MM.1S (cell line): ENCODE results near the gene EIF2S3.

Experiments
- DNase-seq: peaks from one replicate; pipeline ENCODE4 v3.0.0-alpha.2; 2015
- H2AFZ ChIP-seq: fragments of 300-600 bp; sonication (generic); 2 replicates; pipeline ENCODE4 v1.6.0; 2016; ENCODE audit warnings: antibody characterized with exemption, low read length
- H3F3A ChIP-seq: fragments of 300-600 bp; sonication (generic); 2 replicates; pipeline ENCODE4 v1.6.1; 2016; ENCODE audit warnings: mild to moderate bottlenecking, antibody characterized with exemption, low read length, moderate library complexity, mixed read lengths; ENCODE audit not compliant: insufficient read depth
- H3K27ac ChIP-seq: fragments of 300-600 bp; sonication (generic); 2 replicates; pipeline ENCODE4 v1.5.1; 2016; ENCODE audit warnings: mild to moderate bottlenecking, low read length
- H3K27me3 ChIP-seq: fragments of 300-600 bp; sonication (generic); replicated peaks from 2 replicates; pipeline ENCODE4 v1.6.0; 2016; ENCODE audit warnings: low read length; ENCODE audit not compliant: insufficient read depth
- H3K36me3 ChIP-seq: fragments of 300-600 bp; sonication (generic); replicated peaks from 2 replicates; pipeline ENCODE4 v1.6.1; 2016; ENCODE audit warnings: mild to moderate bottlenecking, low read length, mixed read lengths; ENCODE audit not compliant: insufficient read depth
- H3K4me1 ChIP-seq: fragments of 300-600 bp; sonication (generic); 2 replicates; pipeline ENCODE4 v1.6.1; 2016; ENCODE audit warnings: low read length, mixed read lengths
- H3K4me2 ChIP-seq: fragments of 300-600 bp; sonication (generic); 2 replicates; pipeline ENCODE4 v1.6.0; 2016; ENCODE audit warnings: low read depth, low read length
- H3K4me3 ChIP-seq: fragments of 300-600 bp; sonication (generic); 2 replicates; pipeline ENCODE4 v1.5.1; 2016; ENCODE audit warnings: low read length, mixed read lengths
- H3K79me2 ChIP-seq: fragments of 300-600 bp; sonication (generic); 2 replicates; pipeline ENCODE4 v1.6.1; 2016; ENCODE audit warnings: mixed run types, low read length, mixed read lengths
- H3K9ac ChIP-seq: fragments of 300-600 bp; sonication (generic); 2 replicates; pipeline ENCODE4 v1.6.1; 2016; ENCODE audit warnings: low read length, mixed read lengths
- H3K9me2 ChIP-seq: fragments of 300-600 bp; sonication (generic); replicated peaks from 2 replicates; pipeline ENCODE4 v1.6.1; 2016; ENCODE audit warnings: mild to moderate bottlenecking, low read length, mixed read lengths; ENCODE audit not compliant: insufficient read depth
- H3K9me3 ChIP-seq: fragments of 300-600 bp; sonication (generic); replicated peaks from 2 replicates; pipeline ENCODE4 v1.6.1; 2016; ENCODE audit warnings: mild to moderate bottlenecking, low read length, mixed read lengths; ENCODE audit not compliant: insufficient read depth
- H4K20me1 ChIP-seq: fragments of 300-600 bp; sonication (generic); 2 replicates; pipeline ENCODE4 v1.6.1; 2016; ENCODE audit warnings: mild to moderate bottlenecking, low read length, moderate library complexity, mixed read lengths; ENCODE audit not compliant: insufficient read depth
- CTCF ChIP-seq: fragments of 300-600 bp; sonication (generic); IDR thresholded peaks from 2 replicates; pipeline ENCODE4 v1.5.1; 2016; ENCODE audit warnings: antibody characterized with exemption, low read length, mixed read lengths
- EZH2 ChIP-seq: fragments of 300-600 bp; sonication (generic); optimal IDR thresholded peaks from 2 replicates; pipeline ENCODE3; 2017; ENCODE audit warnings: low read depth, mild to moderate bottlenecking, antibody characterized with exemption, low read length, mixed read lengths
- EZH2phosphoT487 ChIP-seq: fragments of 300-600 bp; sonication (generic); IDR thresholded peaks from 2 replicates; pipeline ENCODE4 v1.6.1; 2018; ENCODE audit warnings: antibody characterized with exemption, low read length

The EIF2S3 gene

DNA sequence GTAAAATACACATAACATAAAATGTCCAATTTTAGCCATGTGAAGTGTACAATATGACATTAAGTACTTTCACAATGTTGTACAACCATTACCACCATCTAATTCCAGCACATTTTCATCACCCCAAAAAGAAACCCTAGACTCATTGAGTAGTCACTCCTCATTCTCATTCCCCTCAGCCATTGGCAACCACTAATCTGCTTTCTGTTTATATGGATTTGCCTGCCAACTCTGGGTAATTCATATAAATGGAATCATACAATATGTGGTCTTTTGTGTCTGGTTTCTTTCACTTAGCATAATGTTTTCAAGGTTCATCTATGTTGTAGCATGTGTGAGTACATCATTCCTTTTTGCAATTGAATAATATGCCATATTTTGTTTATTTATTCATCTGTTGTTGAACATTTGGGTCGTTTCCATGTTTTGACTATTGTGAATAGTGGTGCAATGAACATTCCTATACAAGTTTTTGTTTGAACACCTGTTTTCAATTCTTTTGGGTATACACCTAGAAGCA, 43.0 kb downstream of the EIF2S3 start:
- no peaks in the 10 kb centered on the region for H4K20me1 ChIP-seq
- H3K27me3 ChIP-seq, result no peaks in the 10 kb centered on the region
- no peak overlapping the region for H3K27ac ChIP-seq
- no peaks in the 10 kb centered on the region for H3K9me2 ChIP-seq
- no peaks in the 10 kb centered on the region for H3K36me3 ChIP-seq
- H3K9me3 ChIP-seq, result no peaks in the 10 kb centered on the region
- TF ChIP-seq CTCF (no peak), EZH2 (no peak), EZH2phosphoT487 (no peak)
- no peaks in the 10 kb centered on the region for H3K79me2 ChIP-seq
- no peaks in the 10 kb centered on the region for H3F3A ChIP-seq
- no peak overlapping the region for H3K4me3 ChIP-seq
- no peak overlapping the region for H3K9ac ChIP-seq
- no peaks in the 10 kb centered on the region for H3K4me1 ChIP-seq
- DNase-seq, result no peak
- H2AFZ ChIP-seq, result no peak overlapping the region
- no peak overlapping the region for H3K4me2 ChIP-seq

- no peak overlapping the region for H2AFZ ChIP-seq
Measured at GRCh38 chrX:24098932-24099331, 44.2 kb downstream of the EIF2S3 start.

DNA sequence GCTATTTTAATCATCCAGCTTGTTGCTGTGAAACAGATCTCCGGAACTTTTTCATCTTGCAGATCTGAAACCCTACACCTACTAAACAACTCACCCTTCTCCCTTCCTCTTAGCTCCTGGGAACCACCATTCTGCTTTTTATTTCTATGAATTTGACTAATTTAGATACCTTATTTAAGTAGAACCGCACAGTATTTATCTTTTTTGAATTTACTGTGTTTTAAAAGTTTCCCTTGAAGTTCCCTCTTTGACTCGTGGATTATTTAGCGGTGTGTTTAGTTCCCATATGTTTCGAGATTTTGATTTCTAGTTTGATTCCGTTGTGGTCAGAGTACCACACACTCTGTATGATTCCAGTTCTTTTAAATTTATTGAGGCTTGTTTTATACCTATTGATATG, 44.6 kb downstream of the EIF2S3 start:
- H3K9ac ChIP-seq, result no peak overlapping the region
- H3K79me2 ChIP-seq, result no peaks in the 10 kb centered on the region
- H3K4me2 ChIP-seq, result no peak overlapping the region
- DNase-seq, result no peak
- no peaks in the 10 kb centered on the region for H3F3A ChIP-seq
- H3K9me2 ChIP-seq, result no peaks in the 10 kb centered on the region
- H2AFZ ChIP-seq, result no peak overlapping the region
- no peaks in the 10 kb centered on the region for H3K4me1 ChIP-seq
- no peak overlapping the region for H3K27ac ChIP-seq
- H3K9me3 ChIP-seq, result no peaks in the 10 kb centered on the region
- H3K4me3 ChIP-seq, result no peak overlapping the region
- TF ChIP-seq EZH2 (no peak), EZH2phosphoT487 (no peak), CTCF (no peak)
- no peaks in the 10 kb centered on the region for H3K27me3 ChIP-seq
- no peaks in the 10 kb centered on the region for H4K20me1 ChIP-seq
- H3K36me3 ChIP-seq, result no peaks in the 10 kb centered on the region

More at GRCh38 chrX:24098932-24099331, 44.2 kb downstream of the EIF2S3 start:
- Histone ChIP-seq H3K79me2 (no peaks in the 10 kb centered on the region), H3K27ac (no peak overlapping the region), H3K36me3 (no peaks in the 10 kb centered on the region), H3F3A (no peaks in the 10 kb centered on the region), H3K9me3 (no peaks in the 10 kb centered on the region), H3K4me1 (no peaks in the 10 kb centered on the region), H3K4me3 (no peak overlapping the region), H3K4me2 (no peak overlapping the region), H3K9me2 (no peaks in the 10 kb centered on the region), H3K9ac (no peak overlapping the region), H4K20me1 (no peaks in the 10 kb centered on the region), H3K27me3 (no peaks in the 10 kb centered on the region)
- no peak for DNase-seq
- TF ChIP-seq EZH2 (no peak), CTCF (no peak), EZH2phosphoT487 (no peak)
